ENCODE data around the gene ACTR1A.
A peak's percentile ranks its signal among the peaks of the same experiment; 100 is the strongest.

Gene ACTR1A

GRCh38 chr10:102435133-102435497 is 67.4 kb downstream of the ACTR1A start:
- no peak overlapping the region for H3K27ac ChIP-seq
- H3K4me1 ChIP-seq = peaks cover 4% of the 10 kb centered on the region
- no peaks in the 10 kb centered on the region for H3K9me3 ChIP-seq (ENCODE audit: control insufficient read depth, low read length)
- no peak overlapping the region for H3K9ac ChIP-seq
- no peak for TF ChIP-seq CTCF (IDR thresholded peaks at IDR 0.05)
- H2AFZ ChIP-seq = no peak overlapping the region
- H3K4me3 ChIP-seq (ENCODE audit: low read depth, low read length) = no peak overlapping the region
- H3K4me2 ChIP-seq (ENCODE audit: low read length) = no peak overlapping the region
- H3K79me2 ChIP-seq = peaks cover 9% of the 10 kb centered on the region
- no peaks in the 10 kb centered on the region for H3K36me3 ChIP-seq (ENCODE audit: control insufficient read depth, insufficient read depth, low read length)
- no peaks in the 10 kb centered on the region for H3K27me3 ChIP-seq (ENCODE audit: control insufficient read depth, insufficient read depth, low read length)

DNA sequence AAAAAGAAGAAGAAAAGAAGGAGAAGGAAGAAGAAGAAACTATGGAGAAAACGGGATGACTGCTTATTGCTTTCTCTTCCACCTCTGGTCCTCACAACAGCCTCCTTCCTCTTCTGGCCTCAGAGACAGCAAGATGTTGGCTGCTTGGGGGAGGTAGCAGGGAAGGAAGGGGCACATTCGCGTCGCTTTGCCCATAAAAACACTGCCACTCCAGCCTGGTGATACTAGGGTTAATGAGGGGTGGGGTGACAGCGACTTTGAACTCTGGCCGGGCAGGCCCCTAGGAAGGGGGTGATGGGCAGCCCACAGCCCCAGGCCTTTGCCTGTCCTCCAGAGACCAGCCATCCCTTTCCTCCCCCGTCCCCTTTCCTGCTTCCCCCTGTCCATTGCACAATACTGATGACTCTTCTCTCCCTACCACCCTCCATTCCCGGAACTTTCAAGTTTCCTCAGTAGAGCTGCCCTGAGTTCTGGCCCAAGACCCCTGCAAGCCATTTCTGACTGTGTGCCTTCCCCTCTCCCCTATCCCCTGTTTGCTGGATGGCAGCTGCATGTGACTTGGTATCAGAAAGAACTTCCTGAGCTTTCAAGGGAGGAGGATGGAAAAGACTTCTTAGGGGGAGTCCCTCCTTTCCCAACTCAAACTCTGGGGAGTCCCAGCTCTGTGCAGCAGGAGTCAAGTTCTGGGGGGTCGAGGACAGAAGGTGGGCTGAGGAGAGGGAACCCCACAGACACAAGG is 67.9 kb downstream of the ACTR1A start:
- peaks cover 4% of the 10 kb centered on the region for H3K4me1 ChIP-seq
- no peaks in the 10 kb centered on the region for H3K36me3 ChIP-seq (ENCODE audit: control insufficient read depth, insufficient read depth, low read length)
- no peak for TF ChIP-seq CTCF (IDR thresholded peaks at IDR 0.05)
- H3K4me2 ChIP-seq (ENCODE audit: low read length) = no peak overlapping the region
- H3K27me3 ChIP-seq (ENCODE audit: control insufficient read depth, insufficient read depth, low read length) = no peaks in the 10 kb centered on the region
- H3K79me2 ChIP-seq = peaks cover 11% of the 10 kb centered on the region
- H3K9me3 ChIP-seq (ENCODE audit: control insufficient read depth, low read length) = no peaks in the 10 kb centered on the region
- H3K4me3 ChIP-seq (ENCODE audit: low read depth, low read length) = no peak overlapping the region
- no peak overlapping the region for H3K9ac ChIP-seq
- no peak overlapping the region for H2AFZ ChIP-seq
- no peak overlapping the region for H3K27ac ChIP-seq

GRCh38 chr10:102433619-102434046 is 68.9 kb downstream of the ACTR1A start:
- Histone ChIP-seq H3K36me3 (ENCODE audit: control insufficient read depth, insufficient read depth, low read length) (no peaks in the 10 kb centered on the region), H3K9me3 (ENCODE audit: control insufficient read depth, low read length) (no peaks in the 10 kb centered on the region), H3K27ac (no peak overlapping the region), H3K4me2 (ENCODE audit: low read length) (no peak overlapping the region), H3K4me1 (peaks cover 4% of the 10 kb centered on the region), H3K4me3 (ENCODE audit: low read depth, low read length) (no peak overlapping the region), H3K9ac (no peak overlapping the region), H3K79me2 (peaks cover 16% of the 10 kb centered on the region), H3K27me3 (ENCODE audit: control insufficient read depth, insufficient read depth, low read length) (no peaks in the 10 kb centered on the region), H2AFZ (no peak overlapping the region)
- no peak for TF ChIP-seq CTCF (IDR thresholded peaks at IDR 0.05)

DNA sequence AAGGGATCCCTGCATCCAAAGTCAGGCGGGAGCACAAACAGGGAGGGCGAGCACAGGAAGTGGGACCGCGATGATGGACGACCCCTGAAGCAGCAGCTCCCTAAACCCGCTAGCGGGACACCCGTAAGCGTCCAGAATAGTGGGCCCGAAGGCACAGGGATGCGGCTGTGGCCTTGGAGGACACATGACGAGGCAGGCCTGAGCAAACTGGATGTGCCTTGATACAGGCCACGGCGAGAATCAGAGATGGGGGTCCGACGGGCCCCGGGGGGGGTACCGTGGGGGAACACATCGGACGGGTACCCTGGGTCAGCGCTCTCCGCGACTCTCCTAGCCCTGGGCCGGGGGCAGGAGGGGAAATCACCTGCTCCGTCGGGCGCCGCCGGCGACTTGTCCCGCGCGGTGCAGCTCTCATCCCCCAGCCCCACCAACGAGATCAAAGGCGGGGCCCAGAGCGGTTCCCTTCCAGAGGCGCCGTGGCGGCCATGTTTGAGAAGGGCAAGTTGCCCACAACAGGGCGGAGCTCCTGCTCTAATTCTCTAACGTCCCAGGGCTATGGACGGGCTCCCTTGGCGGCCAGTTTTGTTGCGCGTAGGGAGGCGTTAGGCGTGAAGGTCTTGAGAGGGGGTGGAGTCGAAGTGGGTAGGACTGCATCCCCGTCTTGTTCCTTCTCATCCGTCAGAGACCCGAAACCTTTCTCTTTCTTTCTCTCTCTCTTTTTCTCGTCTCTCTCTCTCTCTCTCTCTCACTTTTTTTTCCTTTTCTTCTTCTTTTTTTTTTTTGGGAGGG is 70.2 kb downstream of the ACTR1A start, which contains the start of gene CUEDC2:
CUEDC2 (minus strand) TSS at position 413 of the 789 bp plus-strand sequence. CDS start 7,386 bp downstream, outside the sequence.
- Histone ChIP-seq H2AFZ (peak within 1 kb of the TSS; percentile 94), H3K4me1 (peaks cover 4% of the 10 kb centered on the region), H3K27ac (peak within 1 kb of the TSS; percentile 69), H3K36me3 (ENCODE audit: control insufficient read depth, insufficient read depth, low read length) (no peaks in the 10 kb centered on the region), H3K9me3 (ENCODE audit: control insufficient read depth, low read length) (no peaks in the 10 kb centered on the region), H3K9ac (peak within 1 kb of the TSS; percentile 91), H3K27me3 (ENCODE audit: control insufficient read depth, insufficient read depth, low read length) (no peaks in the 10 kb centered on the region), H3K4me3 (ENCODE audit: low read depth, low read length) (peak within 1 kb of the TSS; percentile 92), H3K4me2 (ENCODE audit: low read length) (peak within 1 kb of the TSS; percentile 90), H3K79me2 (peaks cover 26% of the 10 kb centered on the region)
- TF ChIP-seq CTCF (IDR thresholded peaks at IDR 0.05) = no peak
